HCEC 1CT (cell line): ENCODE data around the gene STON1.
"Not testable (repeated sequence)": the region's sequence is repeated elsewhere in the genome, so short reads cannot be mapped to it uniquely, and the experiment has no call there.

Experiments used
- DNase-seq: peaks from one replicate; pipeline ENCODE4 v3.0.0-alpha.2; 2017

Gene STON1

GRCh38 chr2:48530033-48530811, at the start of gene STON1:
STON1 (plus strand) TSS chr2:48530154; CDS start chr2:48580634, 50,480 bp downstream.
- peak; percentile 24 for DNase-seq

DNA sequence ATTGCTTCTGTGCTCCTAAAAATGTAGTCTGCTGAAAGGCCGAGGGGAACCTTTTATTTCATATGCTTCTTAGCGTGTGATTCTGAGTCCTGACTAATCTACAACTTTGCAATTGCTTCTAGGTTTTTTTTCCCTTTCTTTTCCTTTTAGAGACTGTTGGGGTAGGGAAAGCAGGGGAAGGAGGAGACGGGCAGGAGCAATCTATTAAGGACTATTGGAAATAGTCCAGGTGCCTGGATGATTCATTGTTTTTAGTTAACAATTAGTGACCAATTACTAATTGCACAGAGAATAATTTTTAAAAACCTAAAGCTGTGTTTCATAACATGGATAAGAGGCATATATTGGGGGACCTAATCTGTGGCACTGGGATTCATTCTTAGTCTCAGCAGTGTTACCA, 49.4 kb upstream of the STON1 start:
- no peak for DNase-seq

DNA sequence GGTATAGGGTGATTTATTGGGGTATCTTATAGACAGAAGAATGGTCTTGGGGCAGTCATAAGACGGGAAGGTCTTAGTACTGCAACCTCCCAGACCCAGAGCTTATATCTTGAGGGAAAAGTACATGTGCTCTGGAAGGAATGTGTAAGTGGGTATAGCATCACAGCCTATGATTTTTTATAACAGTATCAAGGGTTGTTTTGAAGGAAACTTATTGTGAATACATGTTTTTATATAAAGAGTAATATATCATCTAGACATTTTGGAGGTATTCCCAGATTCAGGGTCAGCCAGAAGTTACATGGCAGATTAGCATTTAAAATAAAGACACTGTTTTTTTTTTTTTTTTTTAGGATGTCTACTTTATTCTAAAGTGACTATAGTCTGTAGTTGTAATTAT, 47.6 kb upstream of the STON1 start:
- DNase-seq = peak; percentile 78

DNA sequence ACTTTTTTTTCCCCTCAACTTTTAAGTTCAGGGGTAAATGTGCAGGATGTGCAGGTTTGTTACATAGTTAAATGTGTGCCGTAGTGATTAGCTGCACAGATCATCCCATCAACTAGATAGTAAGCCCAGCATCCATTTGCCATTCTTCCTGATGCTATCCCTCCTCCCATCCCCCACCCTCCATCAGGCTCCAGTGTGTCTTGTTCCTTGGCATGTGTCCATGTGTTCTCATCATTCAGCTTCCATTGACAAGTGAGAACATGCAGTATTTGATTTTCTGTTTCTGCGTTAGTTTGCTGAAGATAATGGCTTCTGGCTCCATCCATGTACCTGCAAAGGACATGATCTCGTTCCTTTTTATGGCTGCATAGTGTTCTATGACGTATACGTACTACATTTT, 47.2 kb upstream of the STON1 start:
- peak; percentile 32 for DNase-seq

- peak; percentile 66 for DNase-seq
These were observed 46.4 kb upstream of the STON1 start for GRCh38 chr2:48483506-48483905.

DNA sequence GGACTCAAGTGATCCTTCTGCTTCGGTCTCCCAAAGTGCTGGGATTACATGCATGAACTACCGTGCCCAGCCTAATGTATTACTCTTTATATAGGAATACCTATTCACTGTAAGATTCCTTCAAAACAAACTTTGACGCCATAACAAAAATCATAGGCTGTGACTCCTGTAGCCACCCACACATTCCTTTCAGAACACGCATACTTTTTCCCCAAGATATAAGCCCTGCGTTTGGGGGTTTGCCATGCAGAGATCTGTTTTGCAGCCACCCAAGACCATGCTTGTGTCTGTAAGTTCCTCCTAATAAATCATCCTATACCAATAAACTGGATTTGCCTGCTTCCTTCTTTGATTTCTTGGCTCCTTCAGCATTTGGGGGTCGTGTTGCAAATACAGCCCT, 46.0 kb upstream of the STON1 start:
- peak; percentile 91 for DNase-seq

DNA sequence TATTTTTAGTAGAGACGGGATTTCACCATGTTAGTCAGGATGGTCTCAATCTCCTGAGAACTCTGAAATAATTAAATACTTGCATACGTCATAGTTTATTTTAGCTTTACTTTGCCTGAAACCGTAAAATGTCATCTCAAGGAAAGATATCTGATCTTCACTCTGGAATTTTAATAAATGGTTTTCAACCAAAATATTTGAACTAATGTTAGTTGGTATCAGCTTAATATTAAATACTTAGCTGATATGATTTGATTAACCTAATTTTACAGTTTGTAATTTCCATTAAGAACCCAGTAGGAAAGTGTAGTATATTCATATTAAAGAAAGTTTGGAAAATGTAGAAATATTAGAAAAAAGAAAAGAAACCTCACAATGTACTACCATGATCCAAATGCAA, 41.4 kb upstream of the STON1 start:
- no peak for DNase-seq

DNA sequence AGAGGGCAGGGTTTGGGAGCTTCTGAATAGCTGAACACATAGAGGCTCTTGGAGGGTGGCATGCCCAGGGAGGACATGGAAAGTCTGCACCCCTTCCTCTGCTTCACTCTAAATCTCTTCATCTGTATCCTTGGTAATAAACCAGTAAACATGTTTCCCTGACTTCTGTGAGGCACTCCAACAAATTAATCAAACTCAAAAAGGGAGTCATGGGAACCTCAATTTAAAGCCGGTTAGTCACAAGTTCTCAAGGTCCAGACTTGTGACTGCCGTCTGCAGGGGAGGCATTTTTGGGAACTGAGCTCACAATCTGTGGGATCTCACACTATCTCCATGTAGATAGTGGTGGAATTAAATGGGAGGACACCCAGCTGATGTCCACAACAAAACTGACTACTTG, 33.1 kb upstream of the STON1 start:
- peak; percentile 76 for DNase-seq

DNA sequence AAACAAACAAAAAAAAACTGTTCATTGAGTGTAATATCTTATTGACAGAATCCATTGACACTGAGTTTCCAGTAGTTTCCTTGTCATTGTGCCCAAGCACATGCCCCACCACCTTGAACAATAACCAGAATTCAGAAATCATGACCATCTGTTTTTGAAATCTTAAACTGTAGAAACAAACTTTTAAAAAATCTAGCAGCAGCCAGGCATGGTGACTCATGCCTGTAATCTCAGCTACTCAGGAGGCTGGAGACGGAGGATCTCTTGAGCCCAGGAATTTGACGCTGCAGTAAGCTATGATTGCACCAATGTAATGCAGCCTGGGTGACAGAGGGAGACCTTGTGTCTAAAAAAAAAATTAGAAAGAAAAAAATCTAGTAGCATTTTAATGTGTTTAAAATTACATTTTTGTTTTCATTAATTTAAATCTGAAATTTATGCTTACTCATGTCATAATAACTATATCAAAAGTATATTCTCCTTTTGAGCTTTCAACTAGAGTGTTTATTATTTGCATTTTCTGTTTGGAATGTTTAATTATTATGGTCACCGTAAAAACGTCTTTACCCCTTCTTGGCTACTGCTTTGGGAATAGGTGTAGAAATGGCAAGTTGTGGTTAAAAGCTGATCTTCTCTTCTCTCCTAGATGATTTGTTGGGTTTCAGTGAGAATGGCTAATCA, 25.2 kb upstream of the STON1 start:
- peak; percentile 75 for DNase-seq

GRCh38 chr2:48507111-48507510, 22.8 kb upstream of the STON1 start:
- no peak for DNase-seq

GRCh38 chr2:48508461-48509124, 21.4 kb upstream of the STON1 start:
- peak; percentile 76 for DNase-seq

- DNase-seq = peak; percentile 67
These were observed 19.6 kb upstream of the STON1 start for GRCh38 chr2:48510329-48510728.

GRCh38 chr2:48511849-48512470, 18.0 kb upstream of the STON1 start:
- DNase-seq = no peak

- no peak for DNase-seq
These were observed 17.4 kb upstream of the STON1 start for GRCh38 chr2:48512571-48512970.

GRCh38 chr2:48514348-48515003, 15.5 kb upstream of the STON1 start:
- no peak for DNase-seq

DNA sequence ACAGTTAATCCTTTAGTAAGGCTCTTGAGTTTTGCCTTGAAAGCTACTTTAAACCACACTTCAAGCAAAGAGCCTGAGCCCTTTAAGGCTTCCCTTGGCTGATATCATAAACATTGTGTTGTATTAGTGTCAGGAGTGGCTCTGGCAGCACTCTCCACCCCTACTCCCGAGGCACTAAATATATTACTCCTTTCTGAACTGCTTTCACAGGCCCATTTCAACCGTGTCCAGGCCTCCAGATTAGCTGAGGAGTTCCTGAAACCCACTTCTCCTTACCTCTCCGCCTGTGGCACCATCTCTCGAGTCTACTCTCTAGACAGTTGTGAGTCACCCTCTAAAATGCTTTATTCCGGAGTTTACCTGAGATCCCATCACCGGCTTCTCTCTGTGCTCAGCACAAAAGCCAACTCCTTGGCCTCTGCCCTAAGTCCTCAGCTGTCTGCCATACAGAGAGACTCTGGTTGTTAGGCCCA, 14.4 kb upstream of the STON1 start:
- no peak for DNase-seq

DNA sequence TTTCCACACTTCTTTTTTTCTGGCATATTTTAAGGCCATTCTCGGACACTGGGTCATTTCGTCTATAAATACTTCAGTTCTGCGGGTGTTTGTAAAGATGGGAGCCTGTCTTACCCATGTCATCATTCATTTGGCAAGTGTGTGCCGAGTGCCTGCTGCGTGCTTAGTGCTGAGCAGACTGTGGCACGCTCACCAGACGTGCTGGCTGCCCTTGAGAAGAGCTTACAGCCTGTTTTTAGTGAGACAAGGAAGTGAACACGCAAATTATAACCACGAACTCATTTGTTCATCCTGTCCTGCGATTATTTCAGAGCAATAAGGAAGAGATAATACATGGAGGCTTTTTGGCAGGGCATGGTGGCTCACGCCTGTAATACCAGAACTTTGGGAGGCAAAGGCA, 10.4 kb upstream of the STON1 start:
- no peak for DNase-seq

DNA sequence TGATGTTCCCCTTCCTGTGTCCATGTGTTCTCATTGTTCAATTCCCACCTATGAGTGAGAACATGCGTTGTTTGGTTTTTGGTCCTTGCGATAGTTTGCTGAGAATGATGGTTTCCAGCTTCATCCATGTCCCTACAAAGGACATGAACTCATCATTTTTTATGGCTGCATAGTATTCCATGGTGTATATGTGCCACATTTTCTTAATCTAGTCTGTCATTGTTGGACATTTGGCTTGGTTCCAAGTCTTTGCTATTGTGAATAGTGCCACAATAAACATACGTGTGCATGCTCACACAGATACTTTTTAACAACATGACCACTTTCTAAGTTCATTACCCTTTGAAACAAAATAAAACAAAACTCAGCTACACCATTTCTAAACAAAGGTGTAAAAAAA, 5.2 kb upstream of the STON1 start:
- not testable (repeated sequence) for DNase-seq

DNA sequence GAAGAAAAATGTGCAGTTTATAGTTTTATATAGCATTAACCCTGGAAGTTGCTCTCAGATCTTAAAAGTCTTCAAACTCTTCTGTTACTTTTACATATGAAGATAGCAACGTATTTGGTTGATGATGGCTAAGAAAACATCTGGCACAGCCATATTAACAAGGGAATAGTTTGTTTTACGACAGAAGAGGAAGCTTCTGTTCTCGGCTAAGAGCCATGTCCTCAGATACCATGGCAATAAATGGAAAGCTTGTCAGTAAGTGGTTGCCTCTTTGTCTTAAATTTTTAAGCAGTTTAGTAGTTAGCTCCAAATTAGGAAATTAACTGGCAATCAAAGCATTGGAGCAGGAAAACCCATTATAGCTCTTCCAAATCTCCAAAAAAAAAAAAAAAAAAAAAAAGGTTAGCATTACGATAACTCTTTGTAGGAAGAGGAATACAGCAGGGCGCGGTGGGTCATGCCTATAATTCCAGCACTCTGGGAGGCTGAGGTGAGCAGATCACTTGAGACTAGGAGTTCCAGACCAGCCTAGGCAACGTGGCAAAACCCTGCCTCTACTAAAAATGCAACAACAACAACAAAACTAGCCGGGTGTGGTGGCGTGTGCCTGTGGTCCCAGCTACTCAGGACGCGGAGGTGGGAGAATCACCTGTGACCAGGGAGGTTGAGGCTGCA, 4.5 kb upstream of the STON1 start:
- no peak for DNase-seq

DNA sequence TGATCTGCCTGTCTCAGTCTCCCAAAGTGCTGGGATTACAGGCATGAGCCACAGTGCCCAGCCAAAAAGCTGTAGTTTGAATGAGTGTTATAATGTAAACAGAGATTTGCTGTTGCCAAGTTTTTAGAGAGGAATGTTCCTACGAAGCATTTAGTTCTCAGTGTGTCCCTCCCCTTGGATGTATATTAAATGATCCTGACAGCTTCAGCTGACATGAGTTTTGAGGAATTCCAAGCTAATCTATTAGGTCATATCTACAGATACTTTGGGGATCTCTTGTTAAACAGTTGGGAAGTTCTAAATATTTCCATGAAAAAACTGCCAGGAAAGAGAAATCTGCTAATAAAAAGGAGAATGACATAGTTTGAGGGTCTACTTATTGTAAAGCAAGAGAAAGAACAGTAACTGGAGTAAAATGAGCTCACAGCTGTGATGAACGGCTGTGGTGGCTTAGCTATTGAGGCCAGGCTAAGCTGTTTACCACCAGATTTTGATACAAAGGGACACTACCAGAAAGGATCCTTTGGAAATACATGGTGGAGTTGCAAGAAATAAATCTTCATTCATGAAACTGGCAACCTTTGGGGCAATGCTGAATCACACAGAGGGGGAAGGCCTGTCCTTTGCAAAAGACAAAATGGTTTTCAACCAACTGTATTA, 2.6 kb upstream of the STON1 start:
- DNase-seq = peak; percentile 35

DNA sequence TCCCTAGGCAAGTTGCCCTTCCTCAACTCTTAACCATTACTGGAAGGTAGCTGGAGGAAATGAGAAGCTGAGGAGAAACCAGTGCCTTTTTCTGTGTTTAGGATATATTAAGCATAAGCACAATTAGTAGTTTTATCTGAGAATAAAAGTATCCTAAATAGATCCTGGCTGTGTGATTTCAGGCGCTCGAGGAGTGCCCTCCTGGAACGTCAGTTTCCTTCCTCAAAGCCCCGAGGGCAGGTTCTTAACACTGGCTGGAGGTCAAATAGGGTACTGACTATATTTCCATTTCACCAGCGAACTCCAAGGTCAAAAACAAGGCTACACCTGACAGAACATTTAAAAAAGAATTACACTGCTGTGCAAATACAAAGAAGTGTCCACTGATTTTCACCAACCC, 1.5 kb upstream of the STON1 start:
- no peak for DNase-seq

GRCh38 chr2:48529194-48529593, 760 bp upstream of the STON1 start:
- DNase-seq = no peak
